GM21381 (cell line): Measurements from ENCODE around the gene CERS6.

ENCODE experiments used
- ATAC-seq: cut with Tn5 transposase; IDR thresholded peaks from one replicate; pipeline ENCODE4 v1.9.1; 2021; ENCODE audit warnings: mild to moderate bottlenecking, moderate library complexity; ENCODE audit not compliant: unreplicated experiment

Gene CERS6

GRCh38 chr2:168596881-168597655 lies 141.0 kb downstream of the CERS6 start:
- no peak for ATAC-seq

GRCh38 chr2:168599738-168600137 lies 143.7 kb downstream of the CERS6 start:
- no peak for ATAC-seq

GRCh38 chr2:168600949-168601348 lies 144.9 kb downstream of the CERS6 start:
- ATAC-seq, result no peak

- ATAC-seq, result peak; percentile 52
These were observed 145.7 kb downstream of the CERS6 start for GRCh38 chr2:168601741-168602140.

GRCh38 chr2:168602379-168602778 lies 146.3 kb downstream of the CERS6 start:
- no peak for ATAC-seq

- no peak for ATAC-seq
These were observed 146.9 kb downstream of the CERS6 start for GRCh38 chr2:168602846-168603401.

- ATAC-seq, result no peak
These were observed 147.4 kb downstream of the CERS6 start for GRCh38 chr2:168603439-168603961.

GRCh38 chr2:168604252-168604651 lies 148.2 kb downstream of the CERS6 start:
- no peak for ATAC-seq

GRCh38 chr2:168607992-168608391 lies 151.9 kb downstream of the CERS6 start:
- no peak for ATAC-seq

- no peak for ATAC-seq
These were observed 152.7 kb downstream of the CERS6 start for GRCh38 chr2:168608796-168609195.

GRCh38 chr2:168611091-168611490 lies 155.0 kb downstream of the CERS6 start:
- no peak for ATAC-seq

- ATAC-seq, result no peak
These were observed 156.0 kb downstream of the CERS6 start for GRCh38 chr2:168611896-168612650.

GRCh38 chr2:168612719-168613118 lies 156.6 kb downstream of the CERS6 start:
- ATAC-seq, result no peak

- no peak for ATAC-seq
These were observed 157.5 kb downstream of the CERS6 start for GRCh38 chr2:168613551-168613950.

- no peak for ATAC-seq
These were observed 158.3 kb downstream of the CERS6 start for GRCh38 chr2:168614172-168615018.

GRCh38 chr2:168620554-168620953 lies 164.5 kb downstream of the CERS6 start:
- no peak for ATAC-seq

GRCh38 chr2:168622559-168622958 lies 166.5 kb downstream of the CERS6 start:
- ATAC-seq, result no peak

- no peak for ATAC-seq
These were observed 168.0 kb downstream of the CERS6 start for GRCh38 chr2:168624028-168624427.

GRCh38 chr2:168626096-168626495 lies 170.0 kb downstream of the CERS6 start:
- no peak for ATAC-seq

GRCh38 chr2:168626647-168627046 lies 170.6 kb downstream of the CERS6 start:
- ATAC-seq, result no peak

GRCh38 chr2:168632709-168633121 lies 176.6 kb downstream of the CERS6 start:
- ATAC-seq, result no peak
